Chondrocyte (in vitro differentiated cells): ENCODE measurements around the gene CNOT1. TPM values are rescaled to one million over a fixed set of nuclear protein-coding genes. Genes with fewer than 3 reads are reported as not detected.
A peak's percentile ranks its signal among the peaks of the same experiment; 100 is the strongest.

Source experiments
- DNase-seq: peaks from one replicate; pipeline ENCODE4 v3.0.0; 2021; ENCODE audit warnings: mixed read lengths, low spot score
- H3K27ac Mint-ChIP-seq: one replicate; pipeline ENCODE4 v1.8.0; 2021; ENCODE audit warnings: mild to moderate bottlenecking, moderate library complexity, mixed read lengths; ENCODE audit not compliant: unreplicated experiment
- H3K27me3 Mint-ChIP-seq: 2 replicates; pipeline ENCODE4 v1.8.0; 2021; ENCODE audit warnings: low read depth, mixed read lengths
- H3K36me3 Mint-ChIP-seq: 2 replicates; pipeline ENCODE4 v1.8.0; 2021; ENCODE audit warnings: low read depth, mixed read lengths
- H3K4me1 Mint-ChIP-seq: 2 replicates; pipeline ENCODE4 v1.8.0; 2021; ENCODE audit warnings: low read depth, mild to moderate bottlenecking, mixed read lengths
- H3K4me3 Mint-ChIP-seq: one replicate; pipeline ENCODE4 v1.8.0; 2021; ENCODE audit warnings: mild to moderate bottlenecking, moderate library complexity, mixed read lengths; ENCODE audit not compliant: unreplicated experiment
- H3K9me3 Mint-ChIP-seq: 2 replicates; pipeline ENCODE4 v1.8.0; 2021; ENCODE audit warnings: low read depth, mixed read lengths
- CTCF ChIP-seq: fragments of 200-600 bp; sonication (generic); IDR thresholded peaks from 2 replicates; pipeline ENCODE4 v1.5.0; 2021; ENCODE audit warnings: antibody characterized with exemption, mild to moderate bottlenecking, moderate library complexity
- total RNA-seq: library from RNA; stranded (reverse); gene quantifications from 3 replicates; pipeline ENCODE4 v1.2.1, GENCODE V29; 2021

The CNOT1 gene
- total RNA-seq, 1 donor from 2014 or later, result 89.3 TPM

GRCh38 chr16:58518083-58518979 is 111.3 kb downstream of the CNOT1 start:
- no peaks in the 10 kb centered on the region for H3K27me3 Mint-ChIP-seq
- H3K36me3 Mint-ChIP-seq, result peaks cover 14% of the 10 kb centered on the region
- no peaks in the 10 kb centered on the region for H3K9me3 Mint-ChIP-seq
- H3K4me3 Mint-ChIP-seq, result no peak overlapping the region
- no peak for DNase-seq
- H3K4me1 Mint-ChIP-seq, result peaks cover 16% of the 10 kb centered on the region
- no peak for TF ChIP-seq CTCF
- no peak overlapping the region for H3K27ac Mint-ChIP-seq

DNA sequence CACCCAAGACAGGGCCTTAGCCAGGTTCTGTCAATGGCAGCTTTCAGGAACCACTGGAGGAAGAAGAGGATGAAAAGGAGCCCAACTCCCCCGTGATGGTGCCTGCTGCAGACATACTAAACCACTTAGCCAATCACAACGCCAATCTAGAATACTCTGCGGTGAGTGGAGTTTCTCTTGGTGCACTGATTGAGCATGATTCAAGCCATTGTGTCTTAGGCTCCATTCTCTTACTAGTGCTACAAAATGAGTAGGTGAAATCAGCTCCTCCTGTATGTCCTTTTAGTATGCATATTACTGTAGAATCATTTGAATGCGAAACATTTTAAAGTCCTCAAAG is 112.9 kb downstream of the CNOT1 start:
- Mint-ChIP-seq H3K4me1 (peaks cover 16% of the 10 kb centered on the region), H3K4me3 (peak overlapping the region; percentile 9), H3K27ac (no peak overlapping the region), H3K36me3 (peaks cover 11% of the 10 kb centered on the region), H3K9me3 (no peaks in the 10 kb centered on the region), H3K27me3 (no peaks in the 10 kb centered on the region)
- DNase-seq, result no peak
- no peak for TF ChIP-seq CTCF

- Mint-ChIP-seq H3K9me3 (no peaks in the 10 kb centered on the region), H3K4me3 (peak overlapping the region; percentile 96), H3K4me1 (peaks cover 16% of the 10 kb centered on the region), H3K27me3 (no peaks in the 10 kb centered on the region), H3K27ac (peak overlapping the region; percentile 95), H3K36me3 (peaks cover 11% of the 10 kb centered on the region)
- TF ChIP-seq CTCF, result peak; percentile 14
- peak; percentile 80 for DNase-seq
These were observed 113.5 kb downstream of the CNOT1 start for GRCh38 chr16:58515871-58516767.

DNA sequence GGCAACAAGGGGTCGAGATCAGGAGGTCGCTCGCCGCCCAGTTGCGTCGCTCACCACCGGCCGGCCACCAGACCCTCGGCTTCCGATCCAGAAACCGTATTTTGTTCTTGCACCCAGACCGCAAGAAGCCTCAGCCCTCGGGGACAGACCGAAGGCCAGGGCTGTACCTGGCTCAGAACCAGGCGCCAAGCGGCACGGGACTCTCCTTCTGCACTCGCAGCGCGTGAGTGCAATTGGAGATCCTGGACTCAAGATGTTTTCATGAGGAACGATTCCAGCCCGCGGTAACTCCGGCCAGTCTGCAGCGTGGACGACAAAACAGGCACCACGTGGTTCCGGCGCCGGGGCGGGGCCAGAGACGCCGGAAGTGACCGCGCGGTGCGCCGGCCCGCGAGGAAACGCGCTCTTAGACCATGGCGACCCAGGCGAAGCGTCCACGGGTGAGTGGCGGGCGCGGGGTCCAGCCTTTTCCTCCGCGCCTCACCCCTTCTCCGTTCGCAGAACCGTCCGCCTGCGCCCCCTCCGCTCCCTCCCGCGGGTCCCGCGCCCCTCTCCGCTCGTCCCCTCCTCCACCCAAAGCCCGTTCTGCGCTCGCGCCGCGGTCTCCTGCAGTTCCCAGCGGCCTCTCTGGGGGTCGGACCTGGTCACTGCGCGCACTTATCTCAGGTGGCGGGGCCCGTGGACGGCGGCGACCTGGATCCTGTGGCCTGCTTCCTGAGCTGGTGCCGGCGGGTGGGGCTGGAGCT is 114.3 kb downstream of the CNOT1 start, which contains the start of gene SETD6:
TSS of gene SETD6 (plus strand) at position 393 of the 746 bp plus-strand sequence. CDS start at position 414, 21 bp downstream.
- Mint-ChIP-seq H3K9me3 (no peaks in the 10 kb centered on the region), H3K4me1 (peaks cover 16% of the 10 kb centered on the region), H3K27ac (peak within 1 kb of the TSS; percentile 95), H3K36me3 (peaks cover 5% of the 10 kb centered on the region), H3K27me3 (no peaks in the 10 kb centered on the region), H3K4me3 (peak within 1 kb of the TSS; percentile 96)
- peak; percentile 66 for TF ChIP-seq CTCF
- DNase-seq, result peak; percentile 95
